GM18858 (cell line): ENCODE measurements around the gene IMMT.

Source experiments
- ATAC-seq: cut with Tn5 transposase; IDR thresholded peaks from one replicate; pipeline ENCODE4 v1.9.1; 2021; ENCODE audit not compliant: unreplicated experiment

Gene IMMT

GRCh38 chr2:86143926-86144685, 51.2 kb downstream of the IMMT start:
- ATAC-seq, result no peak

- no peak for ATAC-seq
Measured at GRCh38 chr2:86143307-86143706, 52.0 kb downstream of the IMMT start.

GRCh38 chr2:86142436-86143257, 52.6 kb downstream of the IMMT start:
- no peak for ATAC-seq

- ATAC-seq, result no peak
Measured at GRCh38 chr2:86140969-86141392, 54.3 kb downstream of the IMMT start.

- ATAC-seq, result no peak
Measured at GRCh38 chr2:86139981-86140380, 55.3 kb downstream of the IMMT start.

GRCh38 chr2:86138736-86139625, 56.3 kb downstream of the IMMT start:
- no peak for ATAC-seq

- ATAC-seq, result no peak
Measured at GRCh38 chr2:86136141-86136540, 59.1 kb downstream of the IMMT start.

GRCh38 chr2:86135653-86136052, 59.6 kb downstream of the IMMT start:
- no peak for ATAC-seq

GRCh38 chr2:86134709-86135108, 60.6 kb downstream of the IMMT start:
- ATAC-seq, result no peak

- ATAC-seq, result no peak
Measured at GRCh38 chr2:86124683-86125082, 70.6 kb downstream of the IMMT start.

GRCh38 chr2:86123328-86123925, 71.8 kb downstream of the IMMT start:
- ATAC-seq, result no peak

GRCh38 chr2:86118130-86118529, 77.1 kb downstream of the IMMT start:
- ATAC-seq, result no peak

GRCh38 chr2:86107031-86107430, 88.2 kb downstream of the IMMT start:
- no peak for ATAC-seq

GRCh38 chr2:86105969-86106945, 89.0 kb downstream of the IMMT start, which contains the start of gene PTCD3:
Gene PTCD3, plus strand, starts transcription at chr2:86106235. Its CDS starts 13 bp downstream, at chr2:86106248.
- ATAC-seq, result peak; percentile 74

- peak; percentile 54 for ATAC-seq
Measured at GRCh38 chr2:86105252-86105968, 89.9 kb downstream of the IMMT start, which contains the start of gene POLR1A. Gene POLR1A, minus strand, starts transcription at chr2:86105886. Its CDS starts 110 bp downstream, at chr2:86105776.

- no peak for ATAC-seq
Measured at GRCh38 chr2:86102157-86102556, 93.1 kb downstream of the IMMT start.

GRCh38 chr2:86097913-86098312, 97.3 kb downstream of the IMMT start:
- ATAC-seq, result no peak

- no peak for ATAC-seq
Measured at GRCh38 chr2:86097114-86097896, 98.0 kb downstream of the IMMT start.
